Activated CD8-positive, alpha-beta memory T cell treated with anti-CD3 and anti-CD28 coated beads, Interleukin-2, amount 50 U/mL, for 24 hours (primary cell): ENCODE measurements around the gene NUDT16L1.
"Not testable (repeated sequence)": the region's sequence is repeated elsewhere in the genome, so short reads cannot be mapped to it uniquely, and the experiment has no call there.

ENCODE experiments used
- DNase-seq: peaks from one replicate; pipeline ENCODE4 v3.0.0-alpha.2; 2020; ENCODE audit errors: extremely low read depth

Gene NUDT16L1

GRCh38 chr16:4718466-4718865 is 25.1 kb downstream of the NUDT16L1 start:
- no peak for DNase-seq

GRCh38 chr16:4723071-4723767 is 29.9 kb downstream of the NUDT16L1 start:
- no peak for DNase-seq

GRCh38 chr16:4724661-4725270 is 31.4 kb downstream of the NUDT16L1 start:
- no peak for DNase-seq

GRCh38 chr16:4726616-4727015 is 33.3 kb downstream of the NUDT16L1 start:
- no peak for DNase-seq

- DNase-seq: no peak
Measured at GRCh38 chr16:4728676-4729075, 35.3 kb downstream of the NUDT16L1 start.

GRCh38 chr16:4729876-4730275 is 36.5 kb downstream of the NUDT16L1 start:
- DNase-seq: no peak

GRCh38 chr16:4733211-4733742 is 39.9 kb downstream of the NUDT16L1 start:
- DNase-seq: no peak

GRCh38 chr16:4733747-4734062 is 40.3 kb downstream of the NUDT16L1 start:
- no peak for DNase-seq

- DNase-seq: peak; percentile 55
Measured at GRCh38 chr16:4734063-4734729, 40.8 kb downstream of the NUDT16L1 start, which contains the start of the genes ANKS3 and DNAAF8. ANKS3 (minus strand) TSS chr16:4734271; CDS start chr16:4730149, 4,122 bp downstream. DNAAF8 (plus strand) TSS chr16:4734537; CDS start chr16:4736515, 1,978 bp downstream.

GRCh38 chr16:4734730-4735535 is 41.6 kb downstream of the NUDT16L1 start:
- peak; percentile 79 for DNase-seq

GRCh38 chr16:4736546-4736945 is 43.2 kb downstream of the NUDT16L1 start:
- no peak for DNase-seq

- no peak for DNase-seq
Measured at GRCh38 chr16:4737545-4737944, 44.2 kb downstream of the NUDT16L1 start.

GRCh38 chr16:4738370-4738769 is 45.0 kb downstream of the NUDT16L1 start:
- DNase-seq: not testable (repeated sequence)

GRCh38 chr16:4743226-4743878 is 50.0 kb downstream of the NUDT16L1 start:
- DNase-seq: no peak

- DNase-seq: no peak
Measured at GRCh38 chr16:4744555-4745273, 51.4 kb downstream of the NUDT16L1 start.

- no peak for DNase-seq
Measured at GRCh38 chr16:4745274-4745569, 51.9 kb downstream of the NUDT16L1 start.
